ENCODE data around the gene DNM1. TPM values are rescaled to one million over a fixed set of nuclear protein-coding genes. Genes with fewer than 3 reads are reported as not detected.

The DNM1 gene
- total and polyA plus RNA-seq, 2 of the 8 experiments (the other 6 are each of a cell fraction or from before 2014, with no cell fraction given), result 34.3 to 62.7 TPM

DNA sequence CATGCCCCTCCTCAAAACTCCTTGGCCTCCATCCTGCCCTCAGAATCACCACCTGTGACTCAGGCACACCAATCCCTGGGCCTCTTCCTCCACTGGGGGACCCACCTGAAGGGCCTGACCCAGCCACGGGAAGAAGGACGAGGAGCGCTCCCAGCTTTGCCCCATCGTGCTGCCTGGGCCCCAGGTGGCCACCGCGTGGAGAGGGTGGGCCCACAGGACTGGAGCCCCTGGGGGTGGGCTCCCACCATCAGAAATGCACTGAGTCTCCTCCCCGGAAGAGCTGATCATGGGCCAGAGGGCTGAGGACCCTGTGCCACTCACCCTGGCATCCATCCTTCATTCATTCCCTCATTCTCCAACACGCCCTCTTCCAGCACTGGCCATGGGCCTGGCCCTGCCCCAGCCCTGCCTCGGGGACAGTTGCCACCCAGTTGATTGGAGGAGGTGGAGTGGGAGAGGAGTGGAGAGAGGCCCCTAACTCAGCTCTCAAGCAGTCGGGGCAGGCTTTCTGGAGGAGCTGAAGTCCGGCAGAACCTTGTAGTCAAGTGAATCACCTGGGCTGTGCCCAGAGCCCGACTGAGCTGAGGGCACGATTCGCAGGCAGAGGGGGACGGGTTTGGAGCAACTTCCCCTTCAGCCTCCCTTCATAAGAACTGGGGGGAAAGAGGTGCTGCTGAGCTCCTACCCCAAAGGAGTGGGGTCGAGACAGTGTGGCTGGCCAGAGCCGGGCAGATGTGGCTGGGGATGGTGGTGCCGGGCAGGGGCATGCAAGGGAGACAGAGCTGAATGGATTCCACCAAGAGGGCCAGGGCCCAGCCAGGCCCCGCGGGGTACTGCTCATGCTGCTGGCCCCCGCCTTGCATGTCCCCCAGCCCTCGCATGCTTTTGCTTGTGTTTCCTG is 29.6 kb downstream of the DNM1 start:
- Histone ChIP-seq H3K23ac (ENCODE audit: insufficient read length) (no peak overlapping the region), H3K79me1 (ENCODE audit: low read depth, low read length) (no peaks in the 10 kb centered on the region), H3K14ac (ENCODE audit: insufficient read length) (no peak overlapping the region), H3K56ac (replicated peaks; ENCODE audit: insufficient read length, low read depth, low read length) (no peak overlapping the region), H3K4me3 (ENCODE audit: extremely low read depth in 1 of 4, insufficient read depth in 2 of 4, low read depth in 3 of 4, low read length in 4 of 4) (no peak overlapping the region), H3K4me2 (ENCODE audit: insufficient read depth in 1 of 2, low read depth in 2 of 2, low read length in 2 of 2) (no peak overlapping the region), H3K4ac (replicated peaks; ENCODE audit: insufficient read length, low read depth, low read length) (no peak overlapping the region), H4K8ac (ENCODE audit: extremely low read depth, insufficient read depth, low read length) (0 out of 2 replicates have a peak overlapping the region, but pooled peaks have one; percentile 15), H3K27ac (ENCODE audit: low read depth, low read length) (no peak overlapping the region), H3K18ac (ENCODE audit: extremely low read depth, low read length) (no peak overlapping the region), H3K4me1 (replicated peaks in 1 of 4; ENCODE audit: control insufficient read depth in 3 of 4, insufficient read depth in 4 of 4, low read length in 3 of 4) (no peaks in the 10 kb centered on the region), H2BK20ac (ENCODE audit: low read length) (no peak overlapping the region), H2BK15ac (ENCODE audit: low read length) (no peak overlapping the region), H2BK120ac (replicated peaks; ENCODE audit: low read depth, low read length) (no peak overlapping the region), H4K5ac (ENCODE audit: insufficient read length, low read depth, low read length) (no peak overlapping the region), H2BK12ac (ENCODE audit: low read depth, low read length) (no peak overlapping the region), H3K9ac (replicated peaks in 1 of 4; ENCODE audit: extremely low read depth in 1 of 4, low read depth in 3 of 4, low read length in 3 of 4) (no peak overlapping the region), H4K20me1 (replicated peaks in 1 of 2; ENCODE audit: control insufficient read depth in 1 of 2, insufficient read depth in 2 of 2, low read length in 2 of 2) (peaks cover 0 to 2% of the 10 kb centered on the region in 2 experiments), H2AFZ (ENCODE audit: low read length) (no peak overlapping the region), H2AK5ac (ENCODE audit: low read depth, low read length) (no peak overlapping the region), H2BK5ac (ENCODE audit: low read depth, low read length) (no peak overlapping the region), H3K36me3 (ENCODE audit: control insufficient read depth in 2 of 4, insufficient read depth in 4 of 4, low read length in 3 of 4) (peaks cover 0 to 2% (median 0%) of the 10 kb centered on the region in 4 experiments; a peak in 1 of 8 replicates), H3K27me3 (replicated peaks in 1 of 4; ENCODE audit: control insufficient read depth in 3 of 4, extremely low read depth in 1 of 4, insufficient read depth in 3 of 4, low read length in 3 of 4) (no peaks in the 10 kb centered on the region; a peak in 1 of 7 replicates), H3K23me2 (ENCODE audit: low read depth, low read length) (no peaks in the 10 kb centered on the region), H3K79me2 (ENCODE audit: control insufficient read depth in 1 of 2, insufficient read depth in 2 of 2, low read length in 2 of 2) (no peaks in the 10 kb centered on the region), H3K9me3 (ENCODE audit: insufficient read depth in 2 of 2, low read depth in 1 of 2, low read length in 1 of 2) (no peaks in the 10 kb centered on the region), H4K91ac (replicated peaks; ENCODE audit: insufficient read length, low read length) (no peak overlapping the region)
- FAIRE-seq (no peak), DNase-seq (ENCODE audit: low read depth in 1 of 2, low spot score in 2 of 2) (no peak)
- CTCF ChIA-PET (ENCODE audit: partially characterized antibody), result interaction anchor here (0.9 to 1.8 kb wide), 6 partner anchors 14 to 108 kb away, joined by 3 to 7 read pairs (median 3); partner anchors contain the start of gene CIZ1
- 88% methylated on average over 22 of the region's 22 CpGs; no CpG with 5 or more reads in 1 of the 2 experiments for WGBS, 2 experiments (ENCODE audit: extremely low coverage in 1 of 2, insufficient coverage in 1 of 2, insufficient read length in 1 of 2, insufficient replicate concordance in 2 of 2, low coverage in 1 of 2, low lambda C conversion rate in 2 of 2, missing lambda C conversion rate in 1 of 2)
- no peak for TF ChIP-seq SIX5 (IDR thresholded peaks at IDR 0.05; ENCODE audit: low read depth, low read length)
- no peak for TF ChIP-seq SIN3A (conservative IDR thresholded peaks at IDR 0.05 in 1 of 2, IDR thresholded peaks at IDR 0.05 in 1 of 2; ENCODE audit: low read depth in 1 of 2, low read length in 2 of 2)
- TF ChIP-seq POLR2AphosphoS5 (IDR thresholded peaks at IDR 0.05; ENCODE audit: low read depth, low read length), result peak; percentile 4; the same call in 1 of the 2 replicates
- no peak for TF ChIP-seq SP2 (IDR thresholded peaks at IDR 0.05; ENCODE audit: low read length)
- TF ChIP-seq, protein P1, sequence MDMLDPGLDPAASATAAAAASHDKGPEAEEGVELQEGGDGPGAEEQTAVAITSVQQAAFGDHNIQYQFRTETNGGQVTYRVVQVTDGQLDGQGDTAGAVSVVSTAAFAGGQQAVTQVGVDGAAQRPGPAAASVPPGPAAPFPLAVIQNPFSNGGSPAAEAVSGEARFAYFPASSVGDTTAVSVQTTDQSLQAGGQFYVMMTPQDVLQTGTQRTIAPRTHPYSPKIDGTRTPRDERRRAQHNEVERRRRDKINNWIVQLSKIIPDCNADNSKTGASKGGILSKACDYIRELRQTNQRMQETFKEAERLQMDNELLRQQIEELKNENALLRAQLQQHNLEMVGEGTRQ (IDR thresholded peaks at IDR 0.05; ENCODE audit: low read length), result no peak
- TF ChIP-seq TEAD4 (IDR thresholded peaks at IDR 0.05; ENCODE audit: low read depth, low read length), result no peak
- TF ChIP-seq ZNF274 (IDR thresholded peaks at IDR 0.05; ENCODE audit: borderline replicate concordance, extremely low read depth, low read length), result no peak
- POLR2A ChIA-PET (ENCODE audit: partially characterized antibody), result interaction anchor here (0.5 to 4.2 kb wide), 12 partner anchors 8 to 256 kb away, joined by 3 to 21 read pairs (median 5); no protein-coding TSS in a partner anchor
